Measurements from ENCODE around the gene APBB2.

- TF ChIP-seq ZNF274 (IDR thresholded peaks at IDR 0.05; ENCODE audit: low read depth, low read length), result no peak
- no peak for TF ChIP-seq SUZ12 (IDR thresholded peaks at IDR 0.05; ENCODE audit: extremely low read depth, insufficient read depth, insufficient read length)
Observed at GRCh38 chr4:40940317-40940741, 274.0 kb downstream of the APBB2 start.
